Measurements from ENCODE around the gene SLIT3.
A peak's percentile ranks its signal among the peaks of the same experiment; 100 is the strongest.
"Not testable (repeated sequence)": the region's sequence is repeated elsewhere in the genome, so short reads cannot be mapped to it uniquely, and the experiment has no call there.

SLIT3 gene

GRCh38 chr5:169142264-169142970 is 158.5 kb downstream of the SLIT3 start:
- DNase-seq (ENCODE audit: low spot score), result no peak

DNA sequence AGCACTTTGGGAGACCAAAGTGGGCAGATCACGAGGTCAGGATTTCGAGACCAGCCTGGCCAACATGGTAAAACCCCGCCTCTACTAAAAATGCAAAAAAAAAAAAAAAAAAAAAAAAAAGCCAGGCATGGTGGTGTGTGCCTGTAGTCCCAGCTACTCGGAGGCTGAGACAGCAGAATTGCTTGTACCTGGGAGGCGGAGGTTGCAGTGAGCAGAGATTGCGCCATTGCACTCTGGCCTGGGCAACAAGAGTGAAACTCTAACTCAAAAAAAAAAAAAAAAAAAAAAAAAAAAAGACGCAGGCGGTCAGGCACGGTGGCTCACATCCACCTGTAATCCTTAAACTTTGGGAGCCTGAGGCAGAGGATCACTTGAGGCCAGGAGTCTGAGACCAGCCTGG is 160.7 kb downstream of the SLIT3 start:
- not testable (repeated sequence) for DNase-seq (ENCODE audit: low spot score)

- no peak for DNase-seq (ENCODE audit: low spot score)
These were observed 161.4 kb downstream of the SLIT3 start for GRCh38 chr5:169139480-169140050.

GRCh38 chr5:169133531-169133930 is 167.4 kb downstream of the SLIT3 start:
- DNase-seq (ENCODE audit: low spot score), result no peak

DNA sequence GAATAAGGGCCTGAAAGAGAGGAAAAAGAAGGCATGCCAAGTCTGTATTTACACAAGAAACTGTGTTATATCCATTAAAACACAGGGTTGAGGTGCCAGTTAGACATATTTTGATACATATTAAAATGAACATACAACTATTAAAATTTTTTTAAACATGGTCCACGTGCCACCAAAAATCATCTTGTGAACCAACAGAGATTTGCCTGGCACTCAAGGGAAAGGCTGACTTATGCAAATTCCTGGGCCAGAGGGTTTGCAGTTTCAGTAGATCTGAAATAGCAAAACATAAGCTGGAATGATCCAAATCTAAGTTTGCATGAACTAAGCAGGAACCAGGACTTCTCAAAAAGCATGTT is 168.7 kb downstream of the SLIT3 start:
- no peak for DNase-seq (ENCODE audit: low spot score)

GRCh38 chr5:169131616-169132301 is 169.2 kb downstream of the SLIT3 start:
- DNase-seq (ENCODE audit: low spot score), result no peak

- no peak for DNase-seq (ENCODE audit: low spot score)
These were observed 172.3 kb downstream of the SLIT3 start for GRCh38 chr5:169128679-169129078.

- no peak for DNase-seq (ENCODE audit: low spot score)
These were observed 173.5 kb downstream of the SLIT3 start for GRCh38 chr5:169127431-169127830.

DNA sequence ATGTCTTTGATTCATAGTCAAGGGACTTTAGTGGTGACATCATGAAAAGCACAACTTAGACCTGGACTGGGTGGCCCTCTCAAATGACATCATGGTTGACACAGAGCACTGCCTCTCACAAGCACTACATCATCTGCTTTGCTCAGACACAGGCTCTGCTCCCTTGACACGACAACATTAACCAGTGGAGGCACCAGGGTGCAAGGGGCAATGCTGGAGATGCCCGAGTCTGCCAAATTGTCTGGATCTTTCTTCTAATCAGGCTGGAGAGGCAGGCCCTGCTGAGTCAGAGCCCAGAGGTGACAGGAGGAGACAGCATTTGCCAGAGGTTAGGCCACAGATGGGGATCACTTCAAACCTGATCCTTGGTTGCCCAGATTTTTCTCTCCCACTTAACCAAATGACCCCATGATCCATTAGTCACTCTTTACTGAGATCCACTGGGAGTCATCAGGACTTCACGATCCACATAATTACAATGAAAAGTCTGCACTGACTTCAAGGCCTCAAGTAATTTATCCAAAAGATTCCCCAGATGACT is 174.4 kb downstream of the SLIT3 start:
- no peak for DNase-seq (ENCODE audit: low spot score)

DNA sequence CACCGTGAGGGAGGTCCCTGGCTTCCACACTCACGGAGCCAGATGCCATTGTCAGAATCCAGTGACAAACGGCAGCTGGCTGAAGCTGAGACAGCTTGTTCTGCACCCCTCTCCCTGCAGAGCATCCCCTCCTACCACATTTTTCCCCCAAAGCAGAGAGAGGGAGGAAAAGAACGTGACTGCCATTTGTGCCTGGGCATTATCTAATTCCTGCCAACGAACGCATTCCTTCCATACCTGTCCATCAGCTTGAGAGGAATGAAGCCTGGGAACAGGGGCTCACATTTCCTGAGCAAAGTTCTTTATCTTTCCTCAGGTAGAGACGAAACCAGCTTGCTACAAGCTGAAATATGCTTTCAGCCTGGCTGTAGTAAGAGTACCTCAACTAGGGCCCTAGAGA is 175.4 kb downstream of the SLIT3 start:
- no peak for DNase-seq (ENCODE audit: low spot score)

GRCh38 chr5:169122951-169123350 is 178.0 kb downstream of the SLIT3 start:
- DNase-seq (ENCODE audit: low spot score), result no peak

DNA sequence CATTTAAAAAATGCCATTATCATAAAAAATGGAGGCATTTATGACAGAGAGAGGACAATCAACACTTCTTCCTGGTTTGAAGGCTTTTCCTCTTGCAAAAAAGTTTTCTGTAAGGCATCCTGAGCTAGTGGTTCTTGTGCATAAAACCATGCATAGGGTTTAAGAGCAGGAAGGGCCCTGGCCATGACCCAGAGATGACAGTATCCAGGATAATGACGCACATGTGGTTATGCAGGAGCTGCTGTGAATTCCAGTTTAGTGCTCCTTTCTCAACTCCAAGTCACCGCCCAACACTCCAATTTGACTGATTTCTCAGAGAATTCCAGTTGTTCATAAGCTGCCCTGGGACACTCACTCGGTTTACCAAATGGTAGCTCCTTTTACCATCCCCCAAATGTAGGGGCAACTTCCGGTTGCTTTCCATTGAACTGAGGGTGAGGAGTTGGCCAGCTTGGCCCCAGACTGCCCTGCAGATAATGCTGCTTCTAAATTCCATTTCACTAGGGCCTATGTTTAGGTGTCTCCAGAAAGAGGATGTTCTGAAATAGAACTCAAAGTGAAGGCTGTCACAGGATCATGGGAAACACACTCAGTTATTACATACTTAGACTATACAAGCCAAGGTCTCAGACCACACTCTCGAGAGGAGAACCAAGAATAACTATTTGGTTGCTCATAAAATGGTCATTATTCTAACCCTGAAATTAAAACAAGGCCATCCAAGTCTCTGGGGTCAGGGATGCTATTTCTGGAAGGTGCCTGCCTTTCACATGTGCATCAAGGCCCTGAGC is 179.1 kb downstream of the SLIT3 start:
- no peak for DNase-seq (ENCODE audit: low spot score)

- no peak for DNase-seq (ENCODE audit: low spot score)
These were observed 181.5 kb downstream of the SLIT3 start for GRCh38 chr5:169119288-169120048.

GRCh38 chr5:169116961-169117461 is 183.9 kb downstream of the SLIT3 start:
- no peak for DNase-seq (ENCODE audit: low spot score)

- no peak for DNase-seq (ENCODE audit: low spot score)
These were observed 185.3 kb downstream of the SLIT3 start for GRCh38 chr5:169115461-169116124.

GRCh38 chr5:169114466-169115065 is 186.4 kb downstream of the SLIT3 start:
- peak; percentile 40 for DNase-seq (ENCODE audit: low spot score)

- DNase-seq (ENCODE audit: low spot score), result peak; percentile 32
These were observed 188.9 kb downstream of the SLIT3 start for GRCh38 chr5:169112016-169112415.

DNA sequence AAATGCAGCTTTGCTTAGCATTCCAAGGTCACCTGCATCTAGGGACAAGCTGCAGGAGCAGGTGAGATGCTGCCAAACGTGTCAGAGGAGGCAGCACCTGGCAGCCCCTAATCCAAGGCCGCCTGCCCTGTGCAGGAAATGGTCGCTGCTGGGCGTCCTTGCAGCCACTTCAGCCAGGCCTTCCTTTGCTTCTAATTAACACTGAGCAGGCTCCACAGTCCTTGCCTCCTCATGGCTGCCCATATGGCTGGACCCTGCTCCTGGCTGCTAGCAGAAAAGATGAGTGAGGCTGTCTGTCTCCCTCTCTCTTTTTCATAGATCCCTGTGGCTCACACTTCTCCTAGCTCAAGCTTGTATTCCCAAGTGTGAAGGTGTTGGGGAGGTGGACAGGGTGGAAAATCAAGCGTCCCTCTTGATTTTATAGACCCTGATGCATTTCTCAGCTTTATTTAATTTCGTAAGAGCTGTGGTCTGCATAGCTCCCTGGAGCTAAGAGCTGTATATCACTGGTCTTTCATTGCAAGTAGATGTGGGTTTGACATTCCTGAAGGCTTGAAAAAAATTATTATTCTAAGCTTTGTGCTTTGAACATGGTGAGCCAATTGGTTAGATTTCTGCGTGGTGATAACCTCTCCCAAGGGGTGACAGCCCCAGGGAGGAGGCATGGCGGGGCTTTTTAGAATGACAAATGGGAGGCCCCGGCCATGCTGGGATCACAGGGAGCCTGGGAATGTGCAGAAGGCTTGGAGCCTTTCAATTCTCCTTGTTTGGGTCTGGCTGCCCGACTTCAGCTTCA is 193.8 kb downstream of the SLIT3 start:
- no peak for DNase-seq (ENCODE audit: low spot score)

DNA sequence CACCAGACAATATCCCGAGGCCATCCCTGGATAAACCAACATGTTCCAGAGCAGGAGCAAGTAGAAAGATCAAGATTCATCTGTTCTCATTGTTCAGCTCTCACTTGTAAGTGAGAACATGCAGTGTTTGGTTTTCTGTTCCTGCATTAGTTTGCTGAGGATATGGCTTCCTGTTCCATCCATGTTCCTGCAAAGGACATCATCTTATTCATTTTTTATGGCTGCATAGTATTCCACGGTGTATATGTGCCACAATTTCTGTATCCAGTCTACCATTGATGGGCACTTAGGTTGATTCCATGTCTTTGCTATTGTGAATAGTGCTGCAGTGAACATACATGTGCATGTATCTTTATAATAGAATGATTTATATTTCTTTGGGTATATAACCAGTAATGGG is 195.4 kb downstream of the SLIT3 start:
- DNase-seq (ENCODE audit: low spot score), result not testable (repeated sequence)
